SK-N-SH treated with all-trans-retinoic acid at 6 μM for 48 hours (cell line): ENCODE measurements around the gene BCAN.

Source experiments
- ATAC-seq: fragments of 200-7000 bp; cut with Tn5 transposase; 3 replicates; pipeline ENCODE4 v1.9.1; 2020; ENCODE audit warnings: mild to moderate bottlenecking, moderate library complexity
- ARNTL ChIP-seq: fragments of 450-650 bp; formaldehyde crosslinking; IDR thresholded peaks from 2 replicates; pipeline ENCODE4 v1.5.0; 2020; ENCODE audit warnings: low read depth, mild to moderate bottlenecking, moderate library complexity, borderline replicate concordance
- BACH2 ChIP-seq: fragments of 250-450 bp; sonication (Bioruptor Pico); IDR thresholded peaks from 2 replicates; pipeline ENCODE4 v1.9.0; 2021; ENCODE audit warnings: mild to moderate bottlenecking, borderline replicate concordance
- ESRRG ChIP-seq: fragments of 250-450 bp; sonication (Bioruptor Pico); IDR thresholded peaks from 2 replicates; pipeline ENCODE4 v1.6.1; 2021; ENCODE audit warnings: mild to moderate bottlenecking
- ISL1 ChIP-seq: fragments of 250-450 bp; sonication (Bioruptor Pico); IDR thresholded peaks from 2 replicates; pipeline ENCODE4 v2.1.2; 2022; ENCODE audit warnings: mild to moderate bottlenecking, moderate library complexity
- PPARA ChIP-seq: fragments of 250-450 bp; sonication (Bioruptor Pico); IDR thresholded peaks from 2 replicates; pipeline ENCODE4 v1.5.0; 2020; ENCODE audit warnings: mild to moderate bottlenecking, borderline replicate concordance
- RARB ChIP-seq: fragments of 250-450 bp; sonication (Bioruptor Pico); IDR thresholded peaks from 2 replicates; pipeline ENCODE4 v1.8.0; 2021; ENCODE audit warnings: mild to moderate bottlenecking, moderate library complexity
- SNAI2 ChIP-seq: fragments of 250-450 bp; sonication (Bioruptor Pico); IDR thresholded peaks from 2 replicates; pipeline ENCODE4 v1.5.0; 2020; ENCODE audit warnings: mild to moderate bottlenecking, moderate library complexity
- TOX ChIP-seq: fragments of 250-450 bp; sonication (Bioruptor Pico); IDR thresholded peaks from 2 replicates; pipeline ENCODE4 v1.8.0; 2021; ENCODE audit warnings: mild to moderate bottlenecking, moderate library complexity, borderline replicate concordance
- ZC3H10 ChIP-seq: fragments of 250-450 bp; sonication (Bioruptor Pico); IDR thresholded peaks from 2 replicates; pipeline ENCODE4 v1.5.1; 2021; ENCODE audit warnings: mild to moderate bottlenecking, moderate library complexity
- ZFP3 ChIP-seq: fragments of 250-450 bp; sonication (Bioruptor Pico); IDR thresholded peaks from 2 replicates; pipeline ENCODE4 v1.5.0; 2020; ENCODE audit warnings: mild to moderate bottlenecking, moderate library complexity
- ZFP30 ChIP-seq: fragments of 450-650 bp; formaldehyde crosslinking; IDR thresholded peaks from 2 replicates; pipeline ENCODE4 v1.5.0; 2022; ENCODE audit warnings: mild to moderate bottlenecking, moderate library complexity
- ZNF565 ChIP-seq: fragments of 450-650 bp; formaldehyde crosslinking; conservative IDR thresholded peaks from 2 replicates; pipeline ENCODE4 v1.5.0; 2020; ENCODE audit warnings: low read depth, mild to moderate bottlenecking, moderate library complexity
- TF ChIP-seq, protein P1 (sequence below): fragments of 250-450 bp; sonication (Bioruptor Pico); IDR thresholded peaks from 2 replicates; pipeline ENCODE4 v1.5.1; 2021; ENCODE audit warnings: mild to moderate bottlenecking, moderate library complexity
- TF ChIP-seq, protein P2 (sequence below): fragments of 250-450 bp; sonication (Bioruptor Pico); IDR thresholded peaks from 2 replicates; pipeline ENCODE4 v1.8.0; 2021; ENCODE audit warnings: low read depth, mild to moderate bottlenecking, moderate library complexity, borderline replicate concordance
- TF ChIP-seq, protein P3 (sequence below): fragments of 250-450 bp; sonication (Bioruptor Pico); IDR thresholded peaks from 2 replicates; pipeline ENCODE4 v1.8.0; 2020; ENCODE audit warnings: mild to moderate bottlenecking, moderate library complexity, borderline replicate concordance
- TF ChIP-seq, protein P4 (sequence below): fragments of 250-450 bp; sonication (Bioruptor Pico); IDR thresholded peaks from 2 replicates; pipeline ENCODE4 v1.5.0; 2020; ENCODE audit warnings: mild to moderate bottlenecking, moderate library complexity

The BCAN gene

DNA sequence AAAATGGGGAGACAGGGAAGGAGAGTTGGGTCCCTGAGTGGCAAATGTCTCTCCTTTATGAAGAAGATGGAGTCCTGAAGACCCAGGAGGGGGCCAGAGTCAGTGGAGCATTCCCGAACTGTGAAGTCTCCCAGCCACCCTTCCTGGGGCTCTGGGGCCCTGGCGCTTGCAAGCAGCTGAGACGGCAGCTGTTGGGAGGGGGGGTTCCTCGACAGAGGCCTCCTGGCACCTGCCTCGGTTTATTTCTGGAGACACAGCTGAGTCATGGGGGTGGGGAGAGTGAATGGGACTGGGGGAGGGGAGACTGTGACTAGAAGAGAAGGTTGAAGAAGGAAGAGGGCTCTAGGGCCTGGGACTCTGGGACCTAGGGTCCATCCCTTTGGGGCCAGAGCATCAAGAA lies 21.3 kb downstream of the BCAN start (continued):
- TF ChIP-seq, protein P1, sequence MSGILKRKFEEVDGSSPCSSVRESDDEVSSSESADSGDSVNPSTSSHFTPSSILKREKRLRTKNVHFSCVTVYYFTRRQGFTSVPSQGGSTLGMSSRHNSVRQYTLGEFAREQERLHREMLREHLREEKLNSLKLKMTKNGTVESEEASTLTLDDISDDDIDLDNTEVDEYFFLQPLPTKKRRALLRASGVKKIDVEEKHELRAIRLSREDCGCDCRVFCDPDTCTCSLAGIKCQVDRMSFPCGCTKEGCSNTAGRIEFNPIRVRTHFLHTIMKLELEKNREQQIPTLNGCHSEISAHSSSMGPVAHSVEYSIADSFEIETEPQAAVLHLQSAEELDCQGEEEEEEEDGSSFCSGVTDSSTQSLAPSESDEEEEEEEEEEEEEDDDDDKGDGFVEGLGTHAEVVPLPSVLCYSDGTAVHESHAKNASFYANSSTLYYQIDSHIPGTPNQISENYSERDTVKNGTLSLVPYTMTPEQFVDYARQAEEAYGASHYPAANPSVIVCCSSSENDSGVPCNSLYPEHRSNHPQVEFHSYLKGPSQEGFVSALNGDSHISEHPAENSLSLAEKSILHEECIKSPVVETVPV (CRISPR knock-in tag) = no peak
- TF ChIP-seq BACH2 (CRISPR knock-in tag) (no peak), RARB (CRISPR knock-in tag) (no peak), TOX (CRISPR knock-in tag) (no peak)

DNA sequence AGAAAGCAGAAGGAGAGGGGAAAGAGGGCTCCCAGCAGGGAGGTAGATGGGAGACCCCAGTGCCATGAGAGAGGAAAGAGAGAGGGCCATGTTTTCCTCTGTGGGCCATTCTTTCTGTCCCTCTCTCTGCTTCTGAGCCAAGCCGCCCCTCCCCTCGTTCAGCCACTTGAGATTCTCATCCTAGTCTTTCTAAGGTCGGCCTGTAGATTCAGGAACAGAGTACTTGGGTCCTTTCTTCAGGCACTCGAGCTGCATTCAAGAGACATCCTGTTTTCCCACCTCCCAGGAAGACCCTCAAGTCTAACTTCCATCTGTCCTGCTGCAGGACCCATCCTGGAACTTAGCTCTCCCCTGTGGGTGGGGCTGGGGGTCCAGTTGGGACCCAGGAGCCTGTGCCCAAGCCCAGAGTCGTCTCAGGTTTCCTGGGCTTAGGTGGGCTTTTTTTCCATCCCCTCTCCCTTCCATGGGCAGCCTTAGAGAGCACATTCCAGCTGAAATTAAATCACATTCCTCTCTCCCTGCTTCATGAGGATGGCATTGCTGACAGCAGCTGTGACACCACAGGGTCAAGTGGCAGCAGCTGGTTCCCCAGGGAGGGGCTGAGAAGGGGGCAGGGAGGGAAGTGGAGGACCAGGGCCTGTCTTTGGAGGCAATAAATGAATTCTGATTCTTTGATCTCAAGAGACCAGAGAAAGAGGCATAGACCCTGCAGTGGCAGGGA lies 22.3 kb downstream of the BCAN start:
- no peak for TF ChIP-seq RARB (CRISPR knock-in tag)
- no peak for TF ChIP-seq ESRRG (CRISPR knock-in tag)
- no peak for TF ChIP-seq ARNTL
- no peak for TF ChIP-seq ZFP30 (CRISPR knock-in tag)
- TF ChIP-seq, protein P2, sequence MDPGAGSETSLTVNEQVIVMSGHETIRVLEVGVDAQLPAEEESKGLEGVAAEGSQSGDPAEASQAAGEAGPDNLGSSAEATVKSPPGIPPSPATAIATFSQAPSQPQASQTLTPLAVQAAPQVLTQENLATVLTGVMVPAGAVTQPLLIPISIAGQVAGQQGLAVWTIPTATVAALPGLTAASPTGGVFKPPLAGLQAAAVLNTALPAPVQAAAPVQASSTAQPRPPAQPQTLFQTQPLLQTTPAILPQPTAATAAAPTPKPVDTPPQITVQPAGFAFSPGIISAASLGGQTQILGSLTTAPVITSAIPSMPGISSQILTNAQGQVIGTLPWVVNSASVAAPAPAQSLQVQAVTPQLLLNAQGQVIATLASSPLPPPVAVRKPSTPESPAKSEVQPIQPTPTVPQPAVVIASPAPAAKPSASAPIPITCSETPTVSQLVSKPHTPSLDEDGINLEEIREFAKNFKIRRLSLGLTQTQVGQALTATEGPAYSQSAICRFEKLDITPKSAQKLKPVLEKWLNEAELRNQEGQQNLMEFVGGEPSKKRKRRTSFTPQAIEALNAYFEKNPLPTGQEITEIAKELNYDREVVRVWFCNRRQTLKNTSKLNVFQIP (CRISPR knock-in tag) = no peak
- ATAC-seq = no peak

DNA sequence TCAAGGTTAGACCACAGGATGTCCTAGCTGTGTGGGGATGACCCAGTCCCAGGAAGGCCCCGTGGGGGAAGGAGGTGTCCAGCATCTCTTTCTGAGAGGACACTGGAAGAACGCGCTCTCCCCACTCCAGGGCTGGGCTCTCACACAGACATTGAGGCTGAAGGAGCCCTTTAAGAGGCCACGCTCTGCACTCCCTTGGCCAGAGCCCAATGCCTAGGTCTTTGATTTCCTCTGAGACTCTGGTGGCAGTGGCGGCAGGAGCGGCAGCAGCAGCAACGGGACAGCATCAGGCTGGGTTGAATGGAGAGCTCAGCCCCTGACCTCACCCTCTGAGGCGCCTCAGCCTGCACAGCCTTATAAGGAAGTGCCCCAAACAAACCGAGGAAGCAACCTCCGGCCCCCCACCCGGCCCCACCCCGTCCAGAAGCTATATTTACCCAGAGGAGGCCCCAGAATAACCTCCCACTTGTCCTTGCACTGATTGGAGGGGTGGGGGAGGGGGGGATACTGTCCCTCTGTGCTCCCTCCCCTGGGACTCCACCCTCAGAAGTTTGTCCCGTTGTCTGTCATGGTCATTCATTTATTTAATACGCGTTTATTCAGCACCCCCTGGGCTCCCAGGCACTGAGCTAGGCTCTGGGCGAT lies 23.0 kb downstream of the BCAN start:
- no peak for ATAC-seq

DNA sequence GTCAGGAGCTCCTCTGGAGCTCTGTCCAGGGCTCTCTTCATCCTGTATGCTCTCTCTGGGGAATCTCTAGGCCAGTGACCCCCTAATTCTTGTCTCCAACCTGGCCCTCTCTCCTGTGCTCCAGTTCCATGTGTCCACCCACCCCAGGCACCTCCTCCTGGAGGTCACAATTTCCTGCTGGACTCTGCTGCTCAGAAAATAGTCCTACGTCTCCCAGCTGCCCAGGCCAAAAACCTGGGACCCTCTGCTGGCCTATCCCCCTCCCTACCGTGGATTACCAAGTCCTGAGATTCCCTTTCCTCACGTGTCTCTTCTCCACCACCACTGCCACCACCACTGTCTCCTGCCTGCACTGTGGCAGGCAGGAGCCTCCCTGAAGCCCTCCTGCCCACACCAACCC lies 23.6 kb downstream of the BCAN start:
- ATAC-seq = no peak
- TF ChIP-seq SNAI2 (CRISPR knock-in tag) (no peak), ARNTL (no peak), ZNF565 (no peak), PPARA (no peak), ZC3H10 (no peak), ZFP3 (no peak)
- TF ChIP-seq, protein P3, sequence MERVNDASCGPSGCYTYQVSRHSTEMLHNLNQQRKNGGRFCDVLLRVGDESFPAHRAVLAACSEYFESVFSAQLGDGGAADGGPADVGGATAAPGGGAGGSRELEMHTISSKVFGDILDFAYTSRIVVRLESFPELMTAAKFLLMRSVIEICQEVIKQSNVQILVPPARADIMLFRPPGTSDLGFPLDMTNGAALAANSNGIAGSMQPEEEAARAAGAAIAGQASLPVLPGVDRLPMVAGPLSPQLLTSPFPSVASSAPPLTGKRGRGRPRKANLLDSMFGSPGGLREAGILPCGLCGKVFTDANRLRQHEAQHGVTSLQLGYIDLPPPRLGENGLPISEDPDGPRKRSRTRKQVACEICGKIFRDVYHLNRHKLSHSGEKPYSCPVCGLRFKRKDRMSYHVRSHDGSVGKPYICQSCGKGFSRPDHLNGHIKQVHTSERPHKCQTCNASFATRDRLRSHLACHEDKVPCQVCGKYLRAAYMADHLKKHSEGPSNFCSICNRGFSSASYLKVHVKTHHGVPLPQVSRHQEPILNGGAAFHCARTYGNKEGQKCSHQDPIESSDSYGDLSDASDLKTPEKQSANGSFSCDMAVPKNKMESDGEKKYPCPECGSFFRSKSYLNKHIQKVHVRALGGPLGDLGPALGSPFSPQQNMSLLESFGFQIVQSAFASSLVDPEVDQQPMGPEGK (CRISPR knock-in tag) = no peak
- TF ChIP-seq, protein P4, sequence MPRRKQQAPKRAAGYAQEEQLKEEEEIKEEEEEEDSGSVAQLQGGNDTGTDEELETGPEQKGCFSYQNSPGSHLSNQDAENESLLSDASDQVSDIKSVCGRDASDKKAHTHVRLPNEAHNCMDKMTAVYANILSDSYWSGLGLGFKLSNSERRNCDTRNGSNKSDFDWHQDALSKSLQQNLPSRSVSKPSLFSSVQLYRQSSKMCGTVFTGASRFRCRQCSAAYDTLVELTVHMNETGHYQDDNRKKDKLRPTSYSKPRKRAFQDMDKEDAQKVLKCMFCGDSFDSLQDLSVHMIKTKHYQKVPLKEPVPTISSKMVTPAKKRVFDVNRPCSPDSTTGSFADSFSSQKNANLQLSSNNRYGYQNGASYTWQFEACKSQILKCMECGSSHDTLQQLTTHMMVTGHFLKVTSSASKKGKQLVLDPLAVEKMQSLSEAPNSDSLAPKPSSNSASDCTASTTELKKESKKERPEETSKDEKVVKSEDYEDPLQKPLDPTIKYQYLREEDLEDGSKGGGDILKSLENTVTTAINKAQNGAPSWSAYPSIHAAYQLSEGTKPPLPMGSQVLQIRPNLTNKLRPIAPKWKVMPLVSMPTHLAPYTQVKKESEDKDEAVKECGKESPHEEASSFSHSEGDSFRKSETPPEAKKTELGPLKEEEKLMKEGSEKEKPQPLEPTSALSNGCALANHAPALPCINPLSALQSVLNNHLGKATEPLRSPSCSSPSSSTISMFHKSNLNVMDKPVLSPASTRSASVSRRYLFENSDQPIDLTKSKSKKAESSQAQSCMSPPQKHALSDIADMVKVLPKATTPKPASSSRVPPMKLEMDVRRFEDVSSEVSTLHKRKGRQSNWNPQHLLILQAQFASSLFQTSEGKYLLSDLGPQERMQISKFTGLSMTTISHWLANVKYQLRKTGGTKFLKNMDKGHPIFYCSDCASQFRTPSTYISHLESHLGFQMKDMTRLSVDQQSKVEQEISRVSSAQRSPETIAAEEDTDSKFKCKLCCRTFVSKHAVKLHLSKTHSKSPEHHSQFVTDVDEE (CRISPR knock-in tag) = no peak

More for the DNA sequence above, 23.0 kb downstream of the BCAN start:
- TF ChIP-seq, protein P2 (CRISPR knock-in tag) = no peak
- TF ChIP-seq TOX (CRISPR knock-in tag) = no peak
- TF ChIP-seq, protein P1 (CRISPR knock-in tag) = no peak
- no peak for TF ChIP-seq ZFP30 (CRISPR knock-in tag)
- TF ChIP-seq, protein P3 (CRISPR knock-in tag) = no peak
- no peak for TF ChIP-seq ISL1 (CRISPR knock-in tag)
